Left renal cortex interstitium (tissue), 4 donors: ENCODE data around the gene IGHMBP2. TPM values are rescaled to one million over a fixed set of nuclear protein-coding genes. Genes with fewer than 3 reads are reported as not detected.

ENCODE experiments used
- DNase-seq, 4 donors: peaks; one replicate each; pipeline ENCODE4 v3.0.0-alpha.2; 2013; ENCODE audit warnings: low read depth in 4 of 4, low spot score in 2 of 4, missing footprints in 1 of 4
- polyA plus RNA-seq, 4 donors: library from polyadenylated mRNA; unstranded; fragments of 120-200 nt; gene quantifications; one replicate each; pipeline ENCODE4 v1.2.1, GENCODE V29; 2013; ENCODE audit not compliant: insufficient read length in 4 of 4

The IGHMBP2 gene
- polyA plus RNA-seq, 4 donors: 13.2 to 19.4 (median 16.5) TPM

DNA sequence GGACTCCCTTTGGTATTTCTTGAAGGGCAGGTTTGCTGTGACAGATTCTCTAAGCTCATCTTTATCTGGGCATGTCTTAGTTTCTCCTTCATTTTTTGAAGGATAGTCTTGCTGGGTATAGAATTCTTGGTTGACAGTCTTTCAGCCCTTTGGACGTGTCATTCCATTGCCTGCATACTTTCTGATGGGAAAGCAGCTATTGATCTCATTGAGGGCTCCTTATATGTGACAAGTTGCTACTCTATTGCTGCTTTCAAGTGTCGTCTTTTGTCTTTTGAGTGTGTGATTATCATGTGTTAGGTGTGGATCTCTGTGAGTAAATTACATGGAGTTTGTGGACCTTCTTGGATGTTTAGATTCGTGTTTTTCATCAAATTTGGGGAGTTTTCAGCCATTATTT, 21.9 kb downstream of the IGHMBP2 start:
- DNase-seq: no peak

DNA sequence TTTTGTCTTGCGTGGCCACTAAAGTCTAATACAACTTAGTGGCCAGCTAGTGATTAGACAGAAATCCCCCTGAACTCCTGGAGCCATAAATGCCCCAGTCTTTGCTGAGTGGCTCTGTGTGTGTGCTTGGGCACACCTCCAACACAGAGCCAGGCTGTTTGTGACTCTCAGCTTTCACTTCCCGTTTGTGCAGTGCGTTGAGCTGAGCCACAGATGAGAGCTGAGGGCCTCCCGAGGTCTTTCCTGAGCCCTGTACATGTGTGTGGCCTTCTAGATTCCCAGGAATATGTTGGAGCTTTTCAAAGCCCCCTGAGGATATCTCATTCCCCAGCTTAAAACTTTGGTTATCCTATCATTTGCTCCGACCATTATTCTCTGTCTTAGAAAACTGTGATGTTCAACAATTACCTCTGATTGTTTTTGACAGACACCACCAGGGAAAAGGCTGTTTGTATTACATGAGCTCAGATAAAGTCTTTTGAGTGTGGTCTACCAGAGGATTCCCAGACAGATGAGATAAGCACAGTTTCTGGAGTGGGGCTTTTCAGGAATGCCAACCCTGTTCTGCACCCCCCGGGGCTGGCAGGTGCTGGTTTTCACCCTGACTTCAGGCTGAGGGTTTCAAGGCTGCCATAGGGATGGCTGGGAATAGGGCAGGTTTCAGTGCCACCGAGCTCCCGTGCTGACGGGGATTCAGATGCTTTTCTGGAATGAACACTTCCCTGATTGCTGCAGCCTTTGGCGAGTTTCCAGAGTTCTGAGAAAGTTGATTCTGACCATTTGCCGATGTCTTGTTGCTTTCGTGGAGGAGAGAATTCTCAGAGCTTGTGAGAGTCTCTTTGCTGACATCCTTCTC, 23.8 kb downstream of the IGHMBP2 start:
- DNase-seq: no peak

DNA sequence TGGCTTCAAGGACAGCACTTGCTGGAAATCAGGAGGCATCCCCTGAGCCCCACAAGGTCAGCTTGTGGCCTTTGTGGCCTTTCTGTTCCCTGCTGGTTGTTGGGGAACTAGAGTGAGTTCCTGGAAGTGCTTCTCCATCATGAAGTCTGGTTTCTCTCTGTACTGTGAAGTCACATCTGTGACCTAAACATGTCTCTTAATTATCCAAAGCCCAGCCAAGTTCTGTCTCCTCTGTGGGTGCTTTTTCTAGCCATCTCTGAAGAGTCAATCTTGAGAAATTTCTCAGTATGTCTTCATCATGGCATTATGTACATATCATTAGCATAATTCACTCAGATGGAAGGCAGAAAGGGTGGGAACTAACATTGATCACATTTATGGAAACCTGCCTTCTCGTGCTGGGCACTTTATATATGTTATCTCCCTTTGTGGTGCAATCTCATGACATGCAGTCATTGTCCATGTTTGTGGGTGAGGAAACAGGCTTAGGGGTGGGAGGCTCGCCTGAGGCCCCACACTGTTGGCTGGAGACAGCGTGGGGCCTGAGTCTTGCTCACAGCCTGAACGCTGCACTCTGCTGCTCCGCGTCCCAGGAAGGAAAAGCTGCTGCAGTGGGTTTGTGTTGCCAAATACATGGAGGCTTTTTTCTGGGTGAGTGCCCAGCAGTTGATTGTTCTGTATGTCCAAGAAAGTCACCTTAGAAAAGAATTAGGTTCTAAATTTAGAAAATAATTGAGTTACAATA, 24.6 kb downstream of the IGHMBP2 start:
- no peak for DNase-seq

DNA sequence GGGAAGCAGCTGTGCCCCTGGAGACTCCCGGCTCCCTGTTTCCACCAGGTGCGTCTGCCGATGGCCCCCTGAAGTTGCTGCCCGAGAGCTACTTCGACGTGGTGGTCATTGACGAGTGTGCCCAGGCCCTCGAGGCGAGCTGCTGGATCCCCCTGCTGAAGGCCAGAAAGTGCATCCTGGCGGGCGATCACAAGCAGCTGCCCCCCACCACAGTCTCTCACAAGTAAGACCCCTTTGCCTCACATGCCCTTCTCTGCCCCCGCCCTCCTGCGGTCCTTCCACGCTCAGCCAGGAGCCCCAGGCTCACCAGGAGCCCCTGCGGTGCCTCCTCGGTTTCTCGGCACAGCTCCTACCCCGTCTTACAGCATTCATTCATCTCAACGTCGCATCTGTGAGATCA, 25.4 kb downstream of the IGHMBP2 start:
- no peak for DNase-seq

DNA sequence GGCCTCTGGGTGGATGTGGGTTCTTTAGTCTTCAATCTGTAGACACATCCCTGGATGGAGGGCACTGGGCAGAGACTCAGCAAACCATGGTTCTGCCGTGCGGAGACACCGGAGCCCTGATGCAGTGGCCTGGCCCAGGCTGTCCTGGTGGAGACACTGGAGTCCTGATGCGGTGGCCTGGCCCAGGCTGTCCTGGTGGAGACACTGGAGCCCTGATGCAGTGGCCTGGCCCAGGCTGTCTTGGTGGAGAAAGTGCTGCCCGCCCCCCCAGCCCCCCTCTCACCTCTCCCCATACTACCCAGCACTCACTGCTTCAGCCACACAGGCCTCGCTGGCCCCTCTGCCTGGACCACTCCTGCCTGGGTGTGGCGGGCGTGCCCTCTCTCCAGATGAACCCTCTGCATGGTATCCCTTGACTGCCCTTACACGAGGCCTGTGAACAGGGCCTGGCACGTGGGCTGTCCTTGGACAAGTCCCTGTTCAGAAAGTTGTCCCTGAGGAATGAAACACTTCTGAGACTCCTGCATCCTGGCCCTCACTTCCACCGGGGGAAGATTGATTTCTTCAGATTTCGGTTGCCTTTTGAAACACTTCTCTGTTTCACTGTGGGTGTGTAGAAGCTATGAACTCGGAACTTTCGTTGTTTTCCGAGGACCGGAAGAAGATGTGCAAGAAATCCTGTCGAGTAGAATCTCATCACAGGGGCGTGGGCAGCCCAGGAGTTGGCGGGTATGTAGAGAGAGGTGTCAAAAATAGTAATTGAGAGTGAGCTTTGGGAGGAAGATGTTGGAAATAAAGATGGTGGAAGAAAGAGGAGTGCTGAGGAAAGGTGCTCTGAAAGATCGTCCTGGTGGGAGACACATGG, 26.2 kb downstream of the IGHMBP2 start:
- no peak for DNase-seq

DNA sequence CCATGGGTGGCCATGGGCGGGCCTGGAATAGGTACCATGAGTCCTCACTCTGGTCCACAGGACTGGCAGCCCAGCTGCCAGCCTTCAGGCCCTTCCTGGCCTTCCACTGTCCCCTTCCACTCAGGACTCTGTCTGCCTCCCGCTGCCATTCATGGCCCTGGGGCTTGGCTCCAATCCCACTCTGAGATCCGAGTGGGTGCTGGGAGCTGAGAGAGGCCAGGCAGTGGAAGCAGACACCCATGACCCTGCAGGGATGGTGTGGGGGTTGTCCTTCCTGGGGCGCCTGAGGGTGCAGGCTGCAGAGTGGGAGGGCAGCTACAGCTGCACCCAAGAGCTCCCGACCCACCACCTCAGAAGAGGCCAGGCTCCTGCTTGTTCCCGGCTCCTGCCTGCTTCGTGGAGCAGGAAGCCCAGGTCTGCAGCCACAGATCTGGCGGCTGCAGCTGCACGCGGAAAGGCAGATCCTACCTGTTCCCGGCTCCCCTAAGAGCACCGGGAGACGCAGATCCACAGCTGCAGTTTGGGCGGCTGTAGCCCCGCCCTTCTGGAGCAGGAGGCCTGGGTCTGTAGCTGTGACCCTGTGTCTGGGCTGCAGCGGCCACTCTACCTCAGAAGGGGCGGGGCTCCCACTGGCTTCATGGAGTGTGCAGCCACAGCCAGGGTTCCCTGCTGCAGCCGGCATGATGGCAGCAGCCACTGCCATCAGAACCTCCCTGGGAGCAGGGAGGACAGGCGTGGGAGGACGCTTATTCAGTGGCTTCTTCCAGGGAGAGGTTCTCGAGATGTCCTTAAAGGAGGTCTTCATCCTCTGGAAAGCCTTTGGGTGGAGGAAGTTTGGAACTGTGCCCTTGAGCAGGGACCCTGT, 27.5 kb downstream of the IGHMBP2 start:
- DNase-seq: no peak

DNA sequence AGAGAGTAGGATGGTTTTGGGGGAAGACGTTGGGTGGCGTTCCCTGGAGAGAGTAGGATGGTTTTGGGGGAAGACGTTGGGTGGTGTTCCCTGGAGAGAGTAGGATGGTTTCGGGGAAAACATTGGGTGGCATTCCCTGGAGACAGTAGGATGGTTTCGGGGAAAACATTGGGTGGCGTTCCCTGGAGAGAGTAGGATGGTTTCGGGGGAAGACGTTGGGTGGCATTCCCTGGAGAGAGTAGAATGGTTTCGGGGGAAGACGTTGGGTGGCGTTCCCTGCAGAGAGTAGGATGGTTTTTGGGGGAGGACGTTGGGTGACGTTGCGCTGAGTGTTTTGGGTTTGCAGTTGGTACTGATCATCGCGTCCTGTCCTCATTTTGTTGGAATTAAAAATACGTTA, 28.2 kb downstream of the IGHMBP2 start:
- no peak for DNase-seq

DNA sequence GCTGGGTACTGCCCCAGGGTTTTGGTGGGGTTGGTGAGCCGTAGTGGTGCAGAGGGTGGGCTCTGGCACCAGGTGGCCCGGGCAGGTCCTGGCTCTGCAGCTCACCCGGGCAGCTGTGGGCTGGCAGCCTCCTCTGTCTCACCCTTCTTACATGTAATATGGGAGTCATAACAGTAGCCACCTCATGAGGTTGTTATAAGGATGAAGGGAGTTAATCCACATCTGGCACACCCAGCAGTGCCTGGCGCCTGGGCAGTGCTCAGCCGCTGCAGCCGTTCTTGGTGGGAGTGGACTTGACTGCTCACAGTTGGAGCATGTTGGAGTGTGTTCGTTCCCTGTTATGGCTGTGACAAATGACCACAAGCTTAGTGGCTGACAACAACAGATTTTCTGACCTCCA, 28.7 kb downstream of the IGHMBP2 start:
- DNase-seq: no peak

DNA sequence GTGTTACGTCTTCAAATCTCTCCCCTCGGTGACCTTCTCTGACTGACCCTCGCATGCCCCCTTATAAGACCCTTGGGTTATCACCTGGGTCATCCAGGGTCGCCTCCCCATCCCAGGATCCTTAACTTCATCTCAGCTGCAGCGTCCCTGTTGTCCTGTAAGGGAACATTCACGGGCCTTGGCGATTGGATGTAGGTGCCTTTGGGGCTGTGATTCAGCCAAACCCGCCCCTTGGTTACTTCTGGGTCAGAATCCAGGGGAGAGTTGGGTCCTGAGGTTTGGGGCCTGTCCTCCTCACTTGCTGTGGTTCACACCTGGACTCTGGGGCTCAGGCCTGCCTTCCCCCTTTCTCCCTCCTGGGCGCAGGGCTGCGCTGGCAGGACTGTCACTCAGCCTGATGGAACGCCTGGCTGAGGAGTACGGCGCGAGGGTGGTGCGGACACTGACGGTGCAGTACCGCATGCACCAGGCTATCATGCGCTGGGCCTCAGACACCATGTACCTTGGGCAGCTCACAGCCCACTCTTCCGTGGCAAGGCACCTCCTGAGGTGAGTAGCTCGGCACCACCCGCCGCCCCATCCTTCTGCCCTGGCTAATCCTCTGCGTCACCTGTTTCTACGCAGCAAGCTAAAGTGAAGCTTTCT, 29.4 kb downstream of the IGHMBP2 start:
- no peak for DNase-seq

DNA sequence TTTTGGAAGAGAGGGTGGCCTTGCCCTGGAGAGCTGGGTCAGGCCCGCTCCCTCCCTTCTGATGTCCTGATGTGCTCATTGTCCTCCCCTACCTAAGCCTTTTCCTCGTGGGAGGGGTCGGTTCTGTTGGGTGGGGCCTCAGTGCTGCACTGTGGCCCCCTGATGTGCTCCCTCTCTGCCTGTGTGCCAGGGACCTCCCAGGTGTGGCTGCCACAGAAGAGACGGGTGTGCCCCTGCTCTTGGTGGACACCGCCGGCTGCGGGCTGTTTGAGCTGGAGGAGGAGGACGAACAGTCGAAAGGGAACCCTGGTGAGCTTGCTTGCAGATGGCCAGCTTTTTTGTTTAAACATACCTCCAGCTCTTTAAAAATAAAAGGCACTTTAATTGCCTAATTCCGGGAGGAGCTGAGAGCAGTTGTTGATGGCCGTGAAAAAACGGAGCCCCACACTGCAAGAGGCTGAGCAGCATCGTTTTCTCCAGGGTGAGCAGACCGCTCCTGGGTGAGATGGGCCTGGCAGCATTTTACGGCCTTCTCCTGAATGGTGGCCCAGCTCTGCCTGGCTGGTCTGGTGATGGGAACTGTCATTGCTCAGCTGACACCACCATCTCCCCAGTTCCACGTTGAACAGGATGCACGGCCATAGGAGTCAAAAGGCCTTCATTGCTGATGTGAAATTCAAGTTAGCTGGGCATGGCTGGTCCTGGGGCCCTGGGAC, 30.1 kb downstream of the IGHMBP2 start:
- no peak for DNase-seq

DNA sequence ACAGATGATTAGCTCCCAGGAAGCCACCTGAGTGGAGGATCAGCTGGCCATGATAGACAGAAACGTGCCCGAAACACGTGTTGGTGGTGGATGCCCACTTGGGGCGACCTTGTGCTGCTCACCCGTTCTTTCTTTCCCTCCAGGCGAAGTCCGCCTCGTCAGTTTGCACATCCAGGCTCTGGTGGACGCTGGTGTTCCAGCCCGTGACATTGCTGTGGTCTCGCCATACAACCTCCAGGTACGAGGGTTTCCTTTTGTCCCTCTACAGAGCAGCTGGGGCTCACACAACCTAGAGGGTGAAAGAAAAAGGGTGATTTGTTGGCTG, 30.6 kb downstream of the IGHMBP2 start:
- DNase-seq: no peak

DNA sequence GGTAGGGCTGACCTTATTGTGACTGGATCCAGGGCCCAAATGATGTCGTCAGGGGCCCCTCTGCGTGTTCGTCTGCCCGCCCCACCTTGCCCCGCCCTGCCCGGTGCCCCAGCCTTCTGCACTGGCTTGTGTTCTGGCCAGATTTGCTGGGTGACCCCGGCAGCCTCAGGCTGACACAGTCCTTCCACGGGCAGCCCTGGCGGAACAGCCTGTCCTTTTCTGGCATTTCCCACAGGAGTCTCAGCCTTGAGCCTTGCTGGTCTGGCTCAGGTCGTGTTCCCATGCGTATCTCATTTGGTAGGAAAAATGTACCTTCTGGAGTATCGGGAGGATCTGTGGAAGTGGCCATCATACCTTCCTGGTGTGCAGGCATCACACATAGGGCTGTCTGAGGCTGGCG, 31.0 kb downstream of the IGHMBP2 start:
- DNase-seq: no peak

DNA sequence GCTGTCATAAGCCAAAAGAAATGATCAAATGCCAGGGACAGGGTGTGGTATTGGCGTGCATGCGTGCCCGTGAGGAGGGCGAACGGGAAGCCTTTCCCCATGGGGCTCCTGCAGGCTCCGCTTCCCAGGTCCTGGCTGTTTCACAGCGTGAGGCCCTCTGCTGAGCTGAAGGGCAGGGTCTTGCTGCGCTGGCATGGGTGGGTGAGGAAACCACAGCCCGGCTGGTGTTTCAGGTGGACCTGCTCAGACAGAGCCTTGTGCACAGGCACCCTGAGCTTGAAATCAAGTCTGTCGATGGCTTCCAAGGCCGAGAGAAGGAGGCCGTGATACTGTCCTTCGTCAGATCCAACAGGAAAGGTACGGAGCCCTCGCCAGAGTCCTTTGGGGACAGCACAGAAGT, 31.4 kb downstream of the IGHMBP2 start:
- DNase-seq: no peak

DNA sequence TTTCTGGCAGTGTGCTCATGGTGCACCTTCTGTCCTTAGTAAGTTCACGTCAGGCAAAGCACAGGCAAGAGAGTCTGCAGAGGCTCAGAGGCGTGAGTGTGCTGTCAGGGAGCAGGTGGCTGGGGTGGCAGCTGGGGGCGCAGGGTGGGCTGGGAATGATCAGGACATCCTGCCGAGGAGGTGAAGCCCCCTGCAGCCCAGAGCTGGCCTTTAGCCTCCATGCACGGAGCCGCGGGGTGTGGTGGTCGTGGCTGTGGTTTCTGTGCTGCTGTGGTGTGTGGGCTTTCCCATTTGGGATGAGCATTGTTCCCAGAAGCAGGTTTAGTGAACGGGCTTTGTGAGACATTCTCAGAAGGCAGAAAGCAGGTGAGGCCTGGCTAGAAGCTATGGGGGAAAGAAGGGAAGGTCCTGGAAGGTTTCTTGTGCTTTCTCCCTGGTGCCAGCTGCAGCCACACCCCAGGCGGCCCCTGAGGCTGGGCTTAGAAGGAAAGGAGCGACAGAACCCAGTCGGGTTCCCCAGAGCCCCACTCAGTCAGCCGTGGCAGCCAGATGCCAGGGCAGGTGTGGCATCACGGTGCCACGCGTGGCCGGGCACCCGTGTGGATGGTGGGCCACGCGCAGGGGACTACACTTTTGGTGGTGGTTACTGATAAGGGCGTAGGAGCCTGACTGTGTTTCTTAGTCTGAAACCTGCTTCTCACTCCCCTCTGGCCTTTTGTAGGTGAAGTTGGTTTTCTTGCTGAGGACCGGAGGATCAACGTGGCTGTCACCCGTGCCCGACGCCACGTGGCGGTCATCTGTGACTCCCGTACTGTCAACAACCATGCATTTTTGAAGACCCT, 32.0 kb downstream of the IGHMBP2 start:
- DNase-seq: no peak

DNA sequence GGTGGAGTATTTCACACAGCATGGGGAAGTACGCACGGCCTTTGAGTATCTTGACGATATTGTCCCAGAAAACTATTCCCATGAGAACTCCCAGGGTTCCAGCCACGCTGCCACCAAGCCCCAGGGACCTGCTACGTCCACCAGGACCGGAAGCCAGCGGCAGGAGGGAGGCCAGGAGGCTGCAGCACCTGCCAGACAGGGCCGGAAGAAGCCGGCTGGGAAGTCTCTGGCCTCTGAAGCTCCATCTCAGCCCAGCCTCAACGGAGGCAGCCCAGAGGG, 32.6 kb downstream of the IGHMBP2 start:
- no peak for DNase-seq

DNA sequence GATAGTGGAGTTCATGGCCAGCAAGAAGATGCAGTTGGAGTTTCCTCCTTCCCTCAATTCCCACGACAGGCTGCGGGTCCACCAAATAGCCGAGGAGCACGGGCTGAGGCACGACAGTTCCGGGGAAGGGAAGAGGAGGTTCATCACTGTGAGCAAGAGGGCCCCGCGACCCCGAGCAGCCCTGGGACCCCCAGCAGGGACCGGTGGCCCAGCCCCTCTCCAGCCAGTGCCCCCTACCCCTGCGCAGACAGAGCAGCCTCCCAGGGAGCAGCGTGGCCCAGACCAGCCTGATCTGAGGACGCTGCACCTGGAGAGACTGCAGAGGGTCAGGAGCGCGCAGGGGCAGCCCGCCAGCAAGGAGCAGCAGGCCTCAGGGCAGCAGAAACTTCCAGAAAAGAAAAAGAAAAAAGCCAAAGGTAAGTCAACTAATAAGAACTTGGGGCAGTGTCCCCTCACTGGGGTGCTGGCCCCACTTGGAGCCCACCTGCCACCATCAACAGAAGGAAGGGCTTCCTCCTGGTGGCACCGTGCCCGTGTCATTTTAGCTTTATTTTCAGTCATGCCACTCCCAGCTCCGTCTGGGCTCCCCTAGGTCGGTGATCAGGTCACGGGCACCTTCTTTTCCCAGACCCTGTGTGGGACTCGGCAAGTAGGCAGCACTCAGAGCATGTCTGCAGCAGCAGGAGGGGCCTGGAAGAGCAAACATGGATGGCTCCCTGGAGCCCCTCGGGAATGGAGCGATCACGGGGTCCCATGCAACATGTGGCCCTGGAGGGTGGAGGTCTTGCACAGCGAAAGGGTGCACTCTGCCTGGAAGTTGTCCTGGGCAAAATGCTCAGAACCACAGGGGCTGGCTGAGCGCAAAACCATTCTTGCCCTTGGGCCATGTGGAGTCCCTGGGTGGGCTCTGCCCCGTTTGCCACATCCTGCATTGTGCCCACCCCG, 33.3 kb downstream of the IGHMBP2 start:
- DNase-seq: no peak

DNA sequence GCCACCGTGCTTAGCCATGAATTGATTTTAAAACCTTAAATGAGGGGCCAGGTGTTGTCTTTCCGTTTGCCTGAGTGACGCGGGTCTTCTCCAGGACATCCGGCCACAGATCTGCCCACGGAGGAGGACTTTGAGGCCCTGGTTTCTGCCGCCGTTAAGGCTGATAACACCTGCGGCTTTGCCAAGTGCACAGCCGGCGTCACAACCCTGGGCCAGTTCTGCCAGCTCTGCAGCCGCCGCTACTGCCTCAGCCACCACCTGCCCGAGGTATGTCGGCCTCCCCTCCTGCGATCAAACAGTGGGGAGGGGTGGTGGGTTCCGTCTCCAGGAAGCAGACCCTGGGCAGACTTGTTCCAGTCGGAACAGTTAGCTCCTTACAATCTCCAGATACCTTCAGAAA, 34.4 kb downstream of the IGHMBP2 start:
- DNase-seq: no peak
